Activated B cell treated with CpG ODN at 0.5 μM for 24 hours (primary cell): ENCODE measurements around the gene SCGB1D2. TPM values are rescaled to one million over a fixed set of nuclear protein-coding genes. Genes with fewer than 3 reads are reported as not detected.

ENCODE experiments used
- ATAC-seq: fragments of 200-7000 bp; cut with Tn5 transposase; one replicate; pipeline ENCODE4 v1.10.0; 2021; ENCODE audit warnings: low read depth, mild to moderate bottlenecking, moderate library complexity
- CTCF ChIA-PET: fragments of 350-600 bp; sonication (Branson Sonifier 250); formaldehyde crosslinking; loops from one replicate; lab custom pipeline; 2021; ENCODE audit warnings: antibody characterized with exemption; lab: Charles Lee
- POLR2A ChIA-PET: fragments of 350-600 bp; sonication (Branson Sonifier 250); formaldehyde crosslinking; loops from one replicate; lab custom pipeline; 2021; ENCODE audit warnings: antibody characterized with exemption; lab: Charles Lee
- DNase-seq: peaks from one replicate; pipeline ENCODE4 v3.0.0; 2022
- H3K27ac Mint-ChIP-seq: one replicate; pipeline ENCODE4 v1.8.0; 2020; ENCODE audit warnings: mixed read lengths
- H3K27me3 Mint-ChIP-seq: one replicate; pipeline ENCODE4 v1.8.0; 2021; ENCODE audit warnings: mixed read lengths
- H3K36me3 Mint-ChIP-seq: one replicate; pipeline ENCODE4 v1.8.0; 2021; ENCODE audit warnings: low read depth, mixed read lengths
- H3K4me1 Mint-ChIP-seq: one replicate; pipeline ENCODE4 v1.8.0; 2021; ENCODE audit warnings: mixed read lengths
- H3K4me3 Mint-ChIP-seq: one replicate; pipeline ENCODE4 v1.8.0; 2020; ENCODE audit warnings: mild to moderate bottlenecking, mixed read lengths
- H3K9me3 Mint-ChIP-seq: one replicate; pipeline ENCODE4 v1.8.0; 2020; ENCODE audit warnings: mixed read lengths
- CTCF ChIP-seq: fragments of 200-600 bp; IDR thresholded peaks from one replicate; pipeline ENCODE4 v1.8.0; 2022; ENCODE audit warnings: antibody characterized with exemption, mild to moderate bottlenecking
- intact Hi-C: fragments of 100-400 bp; cut with micrococcal nuclease; formaldehyde crosslinking; loops from one replicate; pipeline ENCODE4 v1.15.1; 2024
- total RNA-seq: library from RNA; stranded (reverse); gene quantifications from 2 replicates; pipeline ENCODE4 v1.2.3, GENCODE V29; 2022

Gene SCGB1D2
- total RNA-seq, 1 donor from 2014 or later, result not detected

- intact Hi-C loops, result no loop called here
- CTCF ChIA-PET, result no interaction called here
- peaks cover 44% of the 10 kb centered on the region for H3K9me3 Mint-ChIP-seq
- DNase-seq, result no peak
- H3K4me1 Mint-ChIP-seq, result no peaks in the 10 kb centered on the region
- peaks cover 26% of the 10 kb centered on the region for H3K27me3 Mint-ChIP-seq
- no peak for ATAC-seq
- H3K27ac Mint-ChIP-seq, result no peak overlapping the region
- H3K4me3 Mint-ChIP-seq, result no peak overlapping the region
- TF ChIP-seq CTCF, result no peak
- POLR2A ChIA-PET, result no interaction called here
- H3K36me3 Mint-ChIP-seq, result peaks cover 8% of the 10 kb centered on the region
Measured at GRCh38 chr11:62253999-62254542, 12.0 kb downstream of the SCGB1D2 start.

GRCh38 chr11:62256281-62256680, 14.2 kb downstream of the SCGB1D2 start:
- ATAC-seq (no peak), DNase-seq (no peak)
- H3K27me3 Mint-ChIP-seq, result peaks cover 28% of the 10 kb centered on the region
- no peaks in the 10 kb centered on the region for H3K4me1 Mint-ChIP-seq
- TF ChIP-seq CTCF, result no peak
- intact Hi-C loops, result no loop called here
- ChIA-PET CTCF (no interaction called here), POLR2A (interaction anchor here (0.5 kb wide), 1 partner anchor 926 kb away, joined by 3 read pairs; no protein-coding TSS in a partner anchor)
- peaks cover 4% of the 10 kb centered on the region for H3K36me3 Mint-ChIP-seq
- H3K27ac Mint-ChIP-seq, result no peak overlapping the region
- H3K9me3 Mint-ChIP-seq, result peaks cover 25% of the 10 kb centered on the region
- H3K4me3 Mint-ChIP-seq, result no peak overlapping the region

- intact Hi-C loops, result no loop called here
- no peak for TF ChIP-seq CTCF
- ChIA-PET CTCF (no interaction called here), POLR2A (no interaction called here)
- peaks cover 34% of the 10 kb centered on the region for H3K27me3 Mint-ChIP-seq
- peaks cover 5% of the 10 kb centered on the region for H3K9me3 Mint-ChIP-seq
- ATAC-seq (no peak), DNase-seq (no peak)
- no peaks in the 10 kb centered on the region for H3K4me1 Mint-ChIP-seq
- no peak overlapping the region for H3K27ac Mint-ChIP-seq
- H3K36me3 Mint-ChIP-seq, result no peaks in the 10 kb centered on the region
- H3K4me3 Mint-ChIP-seq, result no peak overlapping the region
Measured at GRCh38 chr11:62260261-62260953, 18.4 kb downstream of the SCGB1D2 start.

GRCh38 chr11:62264004-62264403, 22.0 kb downstream of the SCGB1D2 start:
- no peak overlapping the region for H3K27ac Mint-ChIP-seq
- no peaks in the 10 kb centered on the region for H3K4me1 Mint-ChIP-seq
- ChIA-PET CTCF (no interaction called here), POLR2A (no interaction called here)
- H3K9me3 Mint-ChIP-seq, result no peaks in the 10 kb centered on the region
- peaks cover 15% of the 10 kb centered on the region for H3K27me3 Mint-ChIP-seq
- intact Hi-C loops, result no loop called here
- ATAC-seq, result no peak
- no peak for TF ChIP-seq CTCF
- no peak overlapping the region for H3K4me3 Mint-ChIP-seq
- no peaks in the 10 kb centered on the region for H3K36me3 Mint-ChIP-seq
- no peak for DNase-seq

GRCh38 chr11:62266558-62266957, 24.5 kb downstream of the SCGB1D2 start:
- intact Hi-C loops, result no loop called here
- no peaks in the 10 kb centered on the region for H3K4me1 Mint-ChIP-seq
- POLR2A ChIA-PET, result interaction anchor here (0.5 kb wide), 1 partner anchor 461 kb away, joined by 4 read pairs; no protein-coding TSS in a partner anchor
- H3K27me3 Mint-ChIP-seq, result peaks cover 15% of the 10 kb centered on the region
- ATAC-seq (no peak), DNase-seq (no peak)
- no peak overlapping the region for H3K4me3 Mint-ChIP-seq
- no peak overlapping the region for H3K27ac Mint-ChIP-seq
- no peaks in the 10 kb centered on the region for H3K9me3 Mint-ChIP-seq
- H3K36me3 Mint-ChIP-seq, result no peaks in the 10 kb centered on the region
- CTCF ChIA-PET, result no interaction called here
- TF ChIP-seq CTCF, result no peak
